ENCODE results near the gene SH3BGRL. TPM values are rescaled to one million over a fixed set of nuclear protein-coding genes. Genes with fewer than 3 reads are reported as not detected.

Gene SH3BGRL
- 100 to 1,000 TPM; 185 to 300 (median 245) TPM for polyA plus RNA-seq (ENCODE audit: insufficient read depth in 1 of 5, insufficient read length in 5 of 5, low replicate concordance in 1 of 5)
- long read RNA-seq, donor 1, transcript SH3BGRL-201 (4 exons, 1,923 nt), result major isoform, 173 of 183 reads
- long read RNA-seq, donor 1, partial matches to known transcripts, result 9 of 183 reads
- long read RNA-seq, donor 1, other reads (novel, unspliced or antisense), result 0 of 183 reads
- long read RNA-seq, donor 2, transcript SH3BGRL-201 (4 exons, 1,923 nt), result major isoform, 102 of 111 reads
- long read RNA-seq, donor 2, partial matches to known transcripts, result 8 of 111 reads
- long read RNA-seq, donor 2, other reads (novel, unspliced or antisense), result 0 of 111 reads
- long read RNA-seq, donor 3, transcript SH3BGRL-201 (4 exons, 1,923 nt), result major isoform, 140 of 228 reads
- long read RNA-seq, donor 3, partial matches to known transcripts, result 87 of 228 reads
- long read RNA-seq, donor 3, other reads (novel, unspliced or antisense), result 0 of 228 reads
- long read RNA-seq, donor 4, transcript SH3BGRL-201 (4 exons, 1,923 nt), result major isoform, 65 of 65 reads
- long read RNA-seq, donor 4, partial matches to known transcripts, result 0 of 65 reads
- long read RNA-seq, donor 4, other reads (novel, unspliced or antisense), result 0 of 65 reads
- long read RNA-seq, donor 5, transcript SH3BGRL-201 (4 exons, 1,923 nt), result major isoform, 179 of 198 reads
- long read RNA-seq, donor 5, partial matches to known transcripts, result 19 of 198 reads
- long read RNA-seq, donor 5, other reads (novel, unspliced or antisense), result 0 of 198 reads
- long read RNA-seq, donor 6, transcript SH3BGRL-201 (4 exons, 1,923 nt), result major isoform, 139 of 150 reads
- long read RNA-seq, donor 6, partial matches to known transcripts, result 11 of 150 reads
- long read RNA-seq, donor 6, other reads (novel, unspliced or antisense), result 0 of 150 reads
- long read RNA-seq, donor 7, transcript SH3BGRL-201 (4 exons, 1,923 nt), result major isoform, 68 of 87 reads
- long read RNA-seq, donor 7, partial matches to known transcripts, result 19 of 87 reads
- long read RNA-seq, donor 7, other reads (novel, unspliced or antisense), result 0 of 87 reads
- long read RNA-seq, donor 8, transcript SH3BGRL-201 (4 exons, 1,923 nt), result major isoform, 52 of 78 reads
- long read RNA-seq, donor 8, partial matches to known transcripts, result 26 of 78 reads
- long read RNA-seq, donor 8, other reads (novel, unspliced or antisense), result 0 of 78 reads

DNA sequence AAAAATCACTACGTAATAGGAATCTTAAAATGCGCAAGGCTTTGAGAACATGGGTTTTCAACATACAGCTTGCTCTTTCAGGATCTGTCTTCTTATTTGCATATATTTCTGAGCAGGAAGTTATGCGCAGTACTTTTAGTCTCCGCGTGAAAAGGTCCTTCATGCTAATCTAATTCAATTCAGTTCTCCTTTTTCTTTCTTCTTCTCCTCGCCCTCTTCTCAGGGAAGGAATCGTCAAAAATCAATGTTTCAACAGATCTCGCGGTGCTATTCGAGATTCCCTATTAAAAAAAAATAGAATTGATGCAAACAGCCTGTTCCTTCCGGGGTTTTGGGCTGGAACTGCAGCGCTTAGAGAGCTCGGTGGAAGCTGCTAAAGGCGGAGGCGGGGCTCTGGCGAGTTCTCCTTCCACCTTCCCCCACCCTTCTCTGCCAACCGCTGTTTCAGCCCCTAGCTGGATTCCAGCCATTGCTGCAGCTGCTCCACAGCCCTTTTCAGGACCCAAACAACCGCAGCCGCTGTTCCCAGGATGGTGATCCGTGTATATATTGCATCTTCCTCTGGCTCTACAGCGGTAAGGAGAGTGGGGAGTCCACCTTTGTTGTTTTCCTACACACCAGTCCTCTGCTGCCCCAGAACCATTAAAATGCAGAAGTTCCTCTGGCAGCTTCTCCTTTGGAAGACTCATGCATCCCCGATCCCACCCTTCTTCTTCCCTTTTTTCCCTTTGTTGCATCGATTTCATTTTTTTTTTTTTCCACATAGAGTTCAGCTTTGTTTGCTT, at the start of gene SH3BGRL, which contains the start of gene HMGN5:
Gene SH3BGRL (plus strand): TSS at position 432 of the 785 bp plus-strand sequence. CDS start 99 bp downstream, at position 531.
Gene HMGN5 (minus strand): TSS at position 243 of the 785 bp plus-strand sequence. CDS start 80,364 bp downstream, outside the sequence.
- DNase-seq, result peak; percentile 86 to 90

DNA sequence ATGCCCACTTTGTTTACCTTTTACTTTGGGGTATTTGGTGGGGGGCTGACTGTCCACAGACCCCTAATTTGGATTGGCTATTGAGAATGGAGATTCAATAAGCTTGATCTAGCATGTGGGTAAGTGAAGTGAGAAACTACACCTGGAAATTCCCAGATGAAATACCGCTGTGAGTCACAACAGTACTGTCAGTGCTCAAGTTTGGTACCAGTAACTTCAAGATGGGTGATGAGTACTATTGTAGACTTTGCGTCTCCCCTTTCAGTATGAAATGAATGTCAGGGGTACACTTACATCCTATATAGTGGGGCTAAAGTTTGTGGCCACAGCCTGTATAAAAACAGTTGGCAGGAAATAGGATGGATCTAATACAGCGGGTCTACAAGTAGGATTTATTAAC, 33.5 kb upstream of the SH3BGRL start:
- no peak for DNase-seq

DNA sequence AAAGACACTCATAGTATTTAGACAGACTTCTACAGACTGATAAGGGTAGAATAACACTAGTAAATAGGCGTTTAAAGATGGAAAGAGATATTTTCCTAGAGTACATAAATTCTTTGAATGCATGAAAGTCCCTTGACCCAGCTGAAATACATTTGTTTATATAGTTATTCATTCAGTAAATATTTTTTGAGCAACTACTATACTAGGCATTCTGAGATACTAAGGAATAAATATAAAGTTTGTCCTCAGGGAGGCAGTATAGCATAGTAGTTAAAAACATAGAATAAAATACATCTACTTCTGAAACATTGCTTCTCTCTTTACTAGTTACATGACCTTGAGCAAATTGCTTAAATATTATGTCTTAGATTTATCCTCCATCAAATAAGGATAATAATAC, 27.6 kb upstream of the SH3BGRL start:
- peak; percentile 2 to 6 for DNase-seq

DNA sequence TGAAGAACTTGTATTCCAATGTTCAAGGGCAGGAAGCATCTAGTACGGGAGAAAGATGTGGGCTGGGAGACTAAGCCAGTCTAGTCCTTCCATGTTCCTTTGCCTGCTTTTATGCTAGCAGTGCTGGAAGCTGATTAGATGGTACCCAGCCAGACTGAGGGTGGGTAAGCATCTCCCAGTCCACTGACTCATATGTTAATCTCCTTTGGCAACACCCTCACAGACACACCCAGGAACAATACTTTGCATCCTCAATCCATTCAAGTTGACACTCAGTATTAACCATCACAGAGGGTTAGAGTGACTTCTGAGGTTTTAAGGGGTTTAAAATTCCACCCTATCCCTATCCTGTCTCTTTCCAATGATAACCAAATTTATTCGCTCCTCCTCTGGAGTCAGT, 6.6 kb upstream of the SH3BGRL start:
- no peak for DNase-seq

DNA sequence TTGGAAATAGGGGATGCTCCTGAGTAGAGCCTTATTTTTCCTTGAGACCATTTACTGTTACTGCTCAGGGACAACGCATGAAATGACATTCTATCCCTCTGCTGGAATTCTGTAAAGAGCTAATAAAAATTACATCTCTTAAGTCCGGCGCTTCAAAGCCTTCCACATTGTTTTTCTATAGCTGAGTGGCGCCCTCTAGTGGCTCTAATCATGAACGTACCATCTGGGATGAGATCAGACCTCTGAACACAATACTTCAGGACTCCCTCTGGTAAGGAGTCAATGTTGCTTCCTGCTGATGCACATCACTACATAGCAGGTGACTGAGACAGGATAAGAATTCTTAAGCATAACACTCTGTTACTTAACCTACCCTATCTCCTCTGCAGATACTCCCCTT, 6.2 kb upstream of the SH3BGRL start:
- no peak for DNase-seq

DNA sequence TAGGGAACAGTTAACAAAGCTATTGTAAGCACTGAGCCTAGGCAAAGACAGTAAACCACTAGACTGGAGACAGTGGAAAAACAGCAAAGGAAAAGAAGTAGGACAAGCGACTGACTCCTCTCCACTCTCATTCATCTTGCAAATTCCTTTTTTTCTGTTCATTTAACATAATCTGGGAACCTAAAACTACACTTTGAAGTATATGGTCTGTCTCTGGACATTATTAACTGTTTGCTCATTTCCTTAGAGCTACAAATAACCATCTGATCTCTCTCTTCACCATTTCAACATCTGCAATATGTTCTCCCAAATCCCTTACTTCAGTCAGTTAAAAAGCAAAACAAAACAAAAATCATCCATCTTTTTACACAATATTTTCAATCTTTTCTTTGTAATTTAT, 831 bp upstream of the SH3BGRL start:
- DNase-seq, result peak in 1 of 2 donors; percentile 17

DNA sequence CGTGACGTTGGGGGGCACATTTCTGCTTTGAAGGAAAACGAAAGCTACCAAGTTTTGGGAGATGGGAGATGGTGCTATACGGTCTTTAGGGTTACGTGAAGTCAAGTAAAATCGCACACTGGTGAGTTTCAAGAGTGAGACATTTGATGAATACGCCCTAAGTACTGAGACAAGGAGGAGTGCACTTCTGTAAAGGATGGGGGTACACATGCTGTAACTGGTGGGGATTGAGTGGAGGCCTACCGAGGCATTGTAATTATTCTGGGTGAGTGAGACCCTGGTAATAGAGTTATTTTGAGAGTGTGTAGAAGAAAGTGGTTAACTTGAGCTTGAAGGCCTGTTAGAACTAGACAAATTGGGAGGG, 536 bp downstream of the SH3BGRL start:
- peak; percentile 35 to 45 for DNase-seq

DNA sequence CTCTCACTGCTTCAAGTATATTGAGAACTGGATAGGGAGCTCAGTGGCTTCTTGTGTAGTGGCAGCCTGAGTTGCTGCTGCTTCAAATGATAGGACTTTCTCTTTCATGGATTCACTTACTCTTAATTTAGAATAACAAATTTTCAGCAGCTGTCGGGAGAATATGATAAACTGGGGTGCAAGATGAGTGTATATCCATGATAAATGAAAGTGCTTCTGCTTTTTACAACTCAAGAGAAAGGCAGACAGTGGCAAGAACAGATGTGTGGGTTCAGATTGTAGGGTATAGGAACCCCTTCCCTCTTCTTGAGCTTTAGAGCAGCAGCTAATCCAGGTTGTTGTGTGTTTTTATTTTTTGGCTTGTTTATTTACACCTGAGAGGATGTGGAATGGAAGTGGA, 1.0 kb downstream of the SH3BGRL start:
- no peak for DNase-seq

DNA sequence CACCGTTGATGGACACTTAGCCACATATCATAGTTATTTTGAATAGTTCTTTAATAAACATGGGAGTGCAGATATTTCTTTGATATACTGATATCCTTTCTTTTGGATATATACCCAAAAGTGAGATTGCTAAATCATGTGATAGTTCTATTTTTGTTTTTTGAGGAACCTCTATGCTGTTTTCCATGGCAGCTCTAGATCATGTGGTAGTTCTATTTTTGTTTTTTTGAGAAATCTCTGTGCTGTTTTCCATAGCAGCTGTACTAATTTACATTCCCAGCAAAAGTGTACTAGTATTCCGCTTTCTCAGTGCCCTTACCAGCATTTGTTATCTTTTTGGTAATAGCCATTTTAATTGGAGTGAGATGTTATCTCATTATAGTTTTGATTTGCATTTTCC, 3.6 kb downstream of the SH3BGRL start:
- no peak for DNase-seq

DNA sequence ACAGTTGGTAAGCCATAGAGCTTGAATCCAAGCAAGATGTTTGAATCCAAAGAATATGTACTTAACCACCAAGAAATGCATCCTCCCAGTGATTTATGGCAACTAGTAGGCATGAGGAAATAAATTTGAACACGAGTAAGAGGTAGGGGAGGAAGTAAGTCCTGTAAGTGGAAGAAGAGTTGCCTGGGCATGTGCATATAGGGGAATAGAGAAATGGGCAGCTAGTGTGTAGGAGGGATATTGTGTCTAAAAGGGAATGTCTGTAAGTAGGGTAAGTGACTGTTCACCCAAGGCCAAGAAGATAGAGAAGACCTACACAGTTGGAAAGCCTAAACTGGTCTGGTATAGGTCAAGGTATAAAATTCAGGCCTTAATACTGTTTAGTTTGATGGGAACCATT, 4.6 kb downstream of the SH3BGRL start:
- DNase-seq, result no peak

DNA sequence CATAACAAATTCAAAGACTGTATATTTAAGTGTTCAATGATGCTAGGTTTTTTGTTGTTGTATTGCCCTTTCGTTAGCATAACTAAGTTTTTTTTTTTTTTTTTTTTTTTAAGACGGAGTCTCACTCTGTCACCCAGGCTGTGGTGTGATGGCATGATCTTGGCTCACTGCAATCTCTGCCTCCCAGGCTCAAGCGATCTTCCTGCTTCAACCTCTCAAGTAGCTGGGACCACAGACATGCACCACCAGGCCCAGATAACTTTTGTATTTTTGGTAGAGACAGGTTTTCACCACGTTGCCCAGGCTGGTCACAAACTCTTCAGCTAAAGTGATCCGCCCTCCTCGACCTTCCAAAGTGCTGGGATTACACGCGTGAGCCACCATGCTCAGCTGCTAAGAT, 7.0 kb downstream of the SH3BGRL start:
- DNase-seq, result no peak

DNA sequence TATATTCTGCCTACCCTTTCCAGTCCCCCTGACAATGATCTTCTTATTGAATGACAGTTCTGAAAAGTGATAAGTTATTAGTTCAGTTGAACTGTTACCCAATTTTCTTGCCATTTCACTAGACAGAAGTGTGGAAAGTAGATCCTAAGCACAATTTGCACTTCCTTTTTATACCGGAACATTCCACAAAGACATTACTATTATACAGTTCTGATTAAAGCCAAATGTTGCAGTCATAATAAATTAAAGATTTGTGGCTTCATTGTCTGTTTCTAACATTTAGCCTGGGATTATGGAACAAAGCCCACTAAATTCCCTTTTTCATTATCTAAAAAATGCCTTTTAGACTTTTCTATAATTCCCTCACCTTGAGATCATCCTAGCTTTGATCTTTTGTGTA, 13.8 kb downstream of the SH3BGRL start:
- DNase-seq, result no peak

DNA sequence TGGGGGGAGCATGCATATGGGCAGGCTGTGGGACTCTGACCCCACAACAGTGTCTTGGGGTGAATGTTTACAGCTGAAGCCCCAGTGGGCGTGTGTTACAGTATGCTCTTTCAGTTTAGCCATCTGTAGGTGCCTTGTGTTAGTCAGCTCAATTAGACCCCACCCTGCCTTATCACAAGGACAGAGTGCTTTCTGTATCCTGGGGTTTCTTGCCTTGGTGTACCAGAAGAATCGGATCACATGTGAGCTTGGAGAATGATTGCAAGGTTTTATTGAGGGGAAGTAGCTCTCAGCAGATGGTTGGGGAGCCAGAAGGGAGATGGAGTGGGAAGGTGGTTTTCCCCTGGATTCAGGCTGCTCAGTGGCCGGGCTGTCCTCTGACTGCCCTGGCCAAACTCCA, 27.3 kb downstream of the SH3BGRL start:
- DNase-seq, result no peak

DNA sequence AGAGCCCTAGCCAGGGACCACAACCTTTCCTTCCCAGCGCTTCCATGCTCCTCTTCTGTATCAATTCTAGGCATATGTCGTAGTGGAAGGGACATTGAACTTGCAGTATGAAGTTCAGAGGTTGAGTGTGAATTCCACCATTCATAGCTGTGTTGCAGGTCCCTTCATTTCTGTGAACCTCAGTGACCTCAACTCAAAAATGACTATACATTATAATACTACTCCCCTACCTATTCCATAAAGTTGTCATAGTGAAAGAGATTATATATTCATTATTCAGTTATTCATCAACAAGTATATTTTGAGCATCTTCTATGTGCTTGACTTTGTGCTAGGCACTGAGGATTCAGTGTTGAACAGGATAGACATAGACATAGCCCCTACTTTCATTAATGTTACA, 28.0 kb downstream of the SH3BGRL start:
- no peak for DNase-seq

DNA sequence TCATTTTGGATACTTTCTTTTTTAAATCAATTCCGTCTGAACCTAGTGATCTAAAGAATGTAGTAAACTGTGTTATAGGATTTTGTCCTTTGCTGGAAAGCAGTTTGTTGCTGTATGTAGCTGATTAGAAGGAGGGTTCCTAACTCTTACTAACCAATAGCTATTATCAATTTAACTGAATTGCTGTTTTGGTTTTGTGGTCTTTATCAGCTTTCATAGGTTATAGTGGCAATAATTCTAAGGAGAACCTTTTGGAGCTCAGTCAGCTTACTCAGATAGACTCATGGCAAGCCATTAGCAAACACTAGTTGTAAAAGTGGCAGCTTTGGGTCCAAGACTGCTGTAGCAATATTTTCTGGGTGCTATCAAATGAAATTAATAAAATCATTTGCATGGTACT, 29.6 kb downstream of the SH3BGRL start:
- DNase-seq, result no peak

DNA sequence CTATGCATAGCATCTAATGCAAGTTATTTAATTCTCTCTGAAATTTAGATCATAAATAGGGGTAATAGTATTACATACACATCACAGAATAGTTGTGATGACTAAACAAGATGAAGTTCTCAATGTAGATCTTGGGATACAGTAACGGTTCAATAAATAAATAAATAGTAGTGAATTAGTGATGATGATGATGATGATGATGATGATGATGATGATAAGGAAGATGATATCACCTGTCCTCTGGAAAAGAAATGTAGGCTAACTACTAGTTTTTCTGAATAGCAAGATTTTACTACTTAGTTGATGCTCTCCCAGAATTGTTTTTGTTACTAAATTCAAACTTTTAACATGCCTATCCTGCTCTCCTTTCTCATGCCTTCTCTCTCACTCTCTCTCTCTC, 30.3 kb downstream of the SH3BGRL start:
- no peak for DNase-seq

DNA sequence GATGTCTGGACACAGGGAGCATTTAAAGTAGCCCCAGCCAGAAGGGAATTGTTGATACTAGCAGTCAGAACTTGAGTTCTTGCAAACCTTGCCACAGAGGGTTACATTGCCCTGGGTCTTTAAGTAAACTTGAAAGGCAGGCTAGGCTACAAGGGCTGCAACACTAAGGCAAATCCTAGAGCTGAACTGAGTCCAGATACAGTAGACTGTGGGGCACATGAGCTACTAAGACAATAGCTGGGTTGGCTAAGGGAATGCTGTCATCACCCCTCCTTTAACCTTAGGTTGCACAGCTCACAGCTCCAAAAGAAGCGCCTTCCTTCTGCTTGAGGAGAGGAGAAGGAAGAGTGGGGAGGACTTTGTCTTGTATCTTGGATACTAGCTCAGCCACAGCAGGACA, 35.6 kb downstream of the SH3BGRL start:
- DNase-seq, result no peak

DNA sequence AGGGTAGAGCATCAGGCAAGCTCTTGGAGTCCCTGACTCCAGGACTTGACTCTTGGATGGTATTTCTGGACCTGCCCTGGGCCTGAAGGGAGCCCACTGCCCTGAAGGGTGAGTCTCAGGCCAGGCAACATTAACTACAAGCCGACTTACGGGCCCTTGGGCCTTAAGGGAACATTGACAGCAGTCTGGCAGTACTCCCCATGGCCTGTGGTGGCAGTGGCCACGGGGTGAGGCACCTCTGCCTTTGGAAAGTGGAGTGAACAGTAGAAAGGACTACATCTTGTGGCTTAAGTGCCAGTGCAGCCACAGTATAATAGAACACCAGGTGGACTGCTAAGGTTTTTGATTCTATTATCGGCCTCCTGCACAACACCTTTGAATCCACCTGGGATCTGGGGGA, 36.3 kb downstream of the SH3BGRL start:
- DNase-seq, result no peak

DNA sequence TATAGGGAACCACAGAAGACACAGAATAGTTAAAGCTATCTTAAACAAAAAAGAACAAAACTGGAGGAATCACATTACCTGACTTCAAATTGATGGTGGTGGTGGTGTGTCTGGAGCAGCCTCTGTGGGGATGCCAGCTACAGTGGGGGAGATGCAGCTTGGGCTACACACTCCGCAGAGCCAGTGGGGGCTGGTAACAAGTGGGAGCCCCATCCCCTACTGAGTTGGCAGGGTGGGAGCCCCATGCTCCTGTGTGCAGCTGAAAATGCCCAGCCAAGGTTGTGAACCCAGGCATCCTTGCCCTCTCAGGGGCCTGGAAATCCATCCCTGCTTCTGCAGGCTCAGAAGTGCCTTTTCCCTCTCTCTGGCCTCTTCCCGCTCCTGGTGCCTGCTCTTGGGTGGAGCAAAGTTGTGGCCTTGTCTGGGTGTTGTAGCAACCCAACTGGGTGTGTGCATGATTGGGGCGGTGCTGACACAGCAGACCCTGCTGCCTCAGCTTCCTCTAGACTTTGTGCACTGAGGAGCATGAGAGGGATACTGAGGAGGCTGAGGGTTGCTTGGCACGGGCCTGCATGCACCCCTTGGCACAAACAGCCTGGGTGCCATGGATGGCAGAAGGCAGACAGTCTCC, 38.9 kb downstream of the SH3BGRL start:
- no peak for DNase-seq

DNA sequence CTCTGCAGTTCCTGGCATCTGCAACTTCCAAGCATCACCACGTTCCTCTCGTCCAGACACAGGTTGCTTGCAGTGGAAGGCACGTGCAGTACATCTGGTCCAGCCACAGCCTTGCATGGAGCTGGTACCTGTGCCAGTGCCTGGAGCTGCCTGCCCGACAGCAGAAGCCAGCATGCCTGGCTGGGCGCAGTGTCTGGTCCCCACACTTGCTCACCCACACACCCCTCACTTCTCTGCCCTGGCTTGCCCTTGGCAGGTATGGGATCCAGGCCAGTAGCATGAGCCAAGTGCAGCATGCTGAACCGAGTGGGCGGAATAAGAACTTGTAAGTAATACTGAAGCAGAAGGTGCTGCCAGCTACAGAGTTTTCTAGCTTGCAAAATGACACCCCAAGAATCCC, 39.9 kb downstream of the SH3BGRL start:
- DNase-seq, result no peak

DNA sequence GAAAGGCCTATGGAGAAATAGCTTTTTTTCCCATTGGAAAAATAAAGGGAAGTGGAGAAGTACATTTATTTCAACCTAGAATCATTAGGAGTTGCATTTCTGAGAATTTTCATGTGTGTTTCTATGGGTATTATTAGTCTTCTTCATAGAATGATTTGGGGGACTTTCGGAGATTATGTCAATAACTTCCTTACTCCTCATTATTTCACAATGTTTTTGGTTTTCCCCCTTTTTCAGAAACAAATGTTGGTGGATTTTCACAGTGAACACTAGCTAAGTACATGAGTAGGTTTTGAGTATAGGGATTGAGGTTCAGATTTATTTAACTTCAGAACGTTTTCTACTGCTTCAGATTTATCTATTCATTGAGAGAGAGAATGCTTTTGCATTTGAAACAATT, 54.0 kb downstream of the SH3BGRL start:
- no peak for DNase-seq
